ENCODE data around the gene HIPK3.

DNA sequence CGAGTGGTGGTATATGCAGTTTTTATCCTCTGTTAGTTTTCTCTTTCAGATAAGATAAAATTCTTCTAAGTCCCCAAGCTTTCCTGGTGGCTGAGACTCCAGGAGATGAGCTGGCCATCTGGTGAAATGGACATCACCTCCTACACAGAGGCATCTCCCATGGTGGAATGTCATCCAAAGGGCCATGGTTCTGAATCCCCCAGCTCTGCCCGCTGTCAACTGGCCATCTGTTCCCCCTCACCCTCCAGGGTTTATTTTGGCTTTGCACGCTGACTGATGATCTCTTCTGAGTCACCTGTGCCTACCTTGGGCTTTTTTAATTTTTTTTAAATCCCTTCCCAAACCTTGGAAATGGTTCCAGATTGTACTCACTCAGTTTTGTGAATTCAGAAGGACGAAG is 142.2 kb downstream of the HIPK3 start:
- TF ChIP-seq, protein P1, sequence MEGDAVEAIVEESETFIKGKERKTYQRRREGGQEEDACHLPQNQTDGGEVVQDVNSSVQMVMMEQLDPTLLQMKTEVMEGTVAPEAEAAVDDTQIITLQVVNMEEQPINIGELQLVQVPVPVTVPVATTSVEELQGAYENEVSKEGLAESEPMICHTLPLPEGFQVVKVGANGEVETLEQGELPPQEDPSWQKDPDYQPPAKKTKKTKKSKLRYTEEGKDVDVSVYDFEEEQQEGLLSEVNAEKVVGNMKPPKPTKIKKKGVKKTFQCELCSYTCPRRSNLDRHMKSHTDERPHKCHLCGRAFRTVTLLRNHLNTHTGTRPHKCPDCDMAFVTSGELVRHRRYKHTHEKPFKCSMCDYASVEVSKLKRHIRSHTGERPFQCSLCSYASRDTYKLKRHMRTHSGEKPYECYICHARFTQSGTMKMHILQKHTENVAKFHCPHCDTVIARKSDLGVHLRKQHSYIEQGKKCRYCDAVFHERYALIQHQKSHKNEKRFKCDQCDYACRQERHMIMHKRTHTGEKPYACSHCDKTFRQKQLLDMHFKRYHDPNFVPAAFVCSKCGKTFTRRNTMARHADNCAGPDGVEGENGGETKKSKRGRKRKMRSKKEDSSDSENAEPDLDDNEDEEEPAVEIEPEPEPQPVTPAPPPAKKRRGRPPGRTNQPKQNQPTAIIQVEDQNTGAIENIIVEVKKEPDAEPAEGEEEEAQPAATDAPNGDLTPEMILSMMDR (optimal IDR thresholded peaks at IDR 0.05 in 1 of 3, IDR thresholded peaks at IDR 0.05 in 1 of 3, conservative IDR thresholded peaks at IDR 0.05 in 1 of 3; ENCODE audit: extremely low read depth in 1 of 3, insufficient read depth in 2 of 3, low read length in 3 of 3): no peak
- no peak for TF ChIP-seq EZH2 (IDR thresholded peaks at IDR 0.05; ENCODE audit: low read length)

Data from keratinocyte (primary cell).